ENCODE measurements around the gene RMRP. TPM values are rescaled to one million over a fixed set of nuclear protein-coding genes. Genes with fewer than 3 reads are reported as not detected.

Gene RMRP
- total RNA-seq (1,377 and 3,174 TPM in 2 replicates), polyA plus RNA-seq (not detected in 2 replicates)

- peak within 1 kb of the TSS; percentile 98 for H3K27ac ChIP-seq
- peaks cover 11% of the 10 kb centered on the region for H3K79me2 ChIP-seq
- H3K9me3 ChIP-seq (ENCODE audit: low read depth): no peaks in the 10 kb centered on the region
- H3K9me2 ChIP-seq (replicated peaks; ENCODE audit: insufficient read depth): no peaks in the 10 kb centered on the region
- H3K27me3 ChIP-seq: no peaks in the 10 kb centered on the region
- H3K36me3 ChIP-seq (replicated peaks; ENCODE audit: insufficient read depth, low read depth): no peaks in the 10 kb centered on the region
- peaks cover 6% of the 10 kb centered on the region for H3K4me1 ChIP-seq (ENCODE audit: insufficient read depth)
- WGBS (ENCODE audit: low lambda C conversion rate, missing lambda C conversion rate): 1% methylated on average over 42 of the region's 42 CpGs
- H3K4me2 ChIP-seq: peak within 1 kb of the TSS; percentile 70
- H2AFZ ChIP-seq: peak within 1 kb of the TSS; percentile 38
- TF ChIP-seq EZH2 (IDR thresholded peaks at IDR 0.05; ENCODE audit: borderline replicate concordance) (no peak), EZH2phosphoT487 (IDR thresholded peaks at IDR 0.05; ENCODE audit: low read depth, severe bottlenecking, unreplicated experiment) (no peak)
- TF ChIP-seq, protein P1, sequence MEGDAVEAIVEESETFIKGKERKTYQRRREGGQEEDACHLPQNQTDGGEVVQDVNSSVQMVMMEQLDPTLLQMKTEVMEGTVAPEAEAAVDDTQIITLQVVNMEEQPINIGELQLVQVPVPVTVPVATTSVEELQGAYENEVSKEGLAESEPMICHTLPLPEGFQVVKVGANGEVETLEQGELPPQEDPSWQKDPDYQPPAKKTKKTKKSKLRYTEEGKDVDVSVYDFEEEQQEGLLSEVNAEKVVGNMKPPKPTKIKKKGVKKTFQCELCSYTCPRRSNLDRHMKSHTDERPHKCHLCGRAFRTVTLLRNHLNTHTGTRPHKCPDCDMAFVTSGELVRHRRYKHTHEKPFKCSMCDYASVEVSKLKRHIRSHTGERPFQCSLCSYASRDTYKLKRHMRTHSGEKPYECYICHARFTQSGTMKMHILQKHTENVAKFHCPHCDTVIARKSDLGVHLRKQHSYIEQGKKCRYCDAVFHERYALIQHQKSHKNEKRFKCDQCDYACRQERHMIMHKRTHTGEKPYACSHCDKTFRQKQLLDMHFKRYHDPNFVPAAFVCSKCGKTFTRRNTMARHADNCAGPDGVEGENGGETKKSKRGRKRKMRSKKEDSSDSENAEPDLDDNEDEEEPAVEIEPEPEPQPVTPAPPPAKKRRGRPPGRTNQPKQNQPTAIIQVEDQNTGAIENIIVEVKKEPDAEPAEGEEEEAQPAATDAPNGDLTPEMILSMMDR (IDR thresholded peaks at IDR 0.05; ENCODE audit: poor library complexity): no peak
- peak within 1 kb of the TSS; percentile 50 for H3K4me3 ChIP-seq
- peak; percentile 98 for DNase-seq (ENCODE audit: low spot score)
- no peaks in the 10 kb centered on the region for H4K20me1 ChIP-seq (ENCODE audit: insufficient read depth, poor library complexity, severe bottlenecking)
Observed at GRCh38 chr9:35657546-35658136, at the start of gene RMRP. TSS of gene RMRP (minus strand) at chr9:35658019.

DNA sequence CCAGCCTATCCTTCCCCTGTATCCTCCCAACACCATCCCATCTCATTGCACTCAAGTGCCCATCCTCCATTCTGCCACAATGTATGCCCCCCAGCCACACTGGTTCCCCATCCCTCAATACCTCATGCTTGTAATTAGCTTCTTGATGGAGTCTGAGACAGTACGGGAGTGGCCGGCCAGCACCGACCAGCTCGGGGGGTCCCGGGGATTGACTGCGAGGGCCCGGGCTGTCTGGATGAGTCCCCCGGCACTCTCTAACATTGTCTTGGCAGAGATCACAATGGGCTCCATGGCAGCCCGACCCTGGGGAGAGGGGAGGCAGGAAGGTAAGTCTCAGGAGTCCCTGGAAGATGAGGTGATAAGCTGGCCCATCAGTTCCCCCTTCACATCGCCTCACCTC, 49.1 kb upstream of the RMRP start:
- WGBS (ENCODE audit: low lambda C conversion rate, missing lambda C conversion rate): 94% methylated on average over 10 of the region's 10 CpGs
- H2AFZ ChIP-seq: no peak overlapping the region
- no peaks in the 10 kb centered on the region for H3K9me3 ChIP-seq (ENCODE audit: low read depth)
- no peak overlapping the region for H3K27ac ChIP-seq
- no peaks in the 10 kb centered on the region for H4K20me1 ChIP-seq (ENCODE audit: insufficient read depth, poor library complexity, severe bottlenecking)
- no peak overlapping the region for H3K4me3 ChIP-seq
- no peaks in the 10 kb centered on the region for H3K79me2 ChIP-seq
- no peak overlapping the region for H3K4me2 ChIP-seq
- H3K36me3 ChIP-seq (replicated peaks; ENCODE audit: insufficient read depth, low read depth): peaks cover 4% of the 10 kb centered on the region
- H3K4me1 ChIP-seq (ENCODE audit: insufficient read depth): no peaks in the 10 kb centered on the region
- no peak for DNase-seq (ENCODE audit: low spot score)
- TF ChIP-seq, protein P1 (IDR thresholded peaks at IDR 0.05; ENCODE audit: poor library complexity): no peak
- no peak for TF ChIP-seq EZH2 (IDR thresholded peaks at IDR 0.05; ENCODE audit: borderline replicate concordance)
- TF ChIP-seq EZH2phosphoT487 (IDR thresholded peaks at IDR 0.05; ENCODE audit: low read depth, severe bottlenecking, unreplicated experiment): no peak
- no peaks in the 10 kb centered on the region for H3K27me3 ChIP-seq
- no peaks in the 10 kb centered on the region for H3K9me2 ChIP-seq (replicated peaks; ENCODE audit: insufficient read depth)

- Histone ChIP-seq H3K27me3 (no peaks in the 10 kb centered on the region), H3K36me3 (replicated peaks; ENCODE audit: insufficient read depth, low read depth) (peaks cover 4% of the 10 kb centered on the region), H4K20me1 (ENCODE audit: insufficient read depth, poor library complexity, severe bottlenecking) (no peaks in the 10 kb centered on the region)
Observed at GRCh38 chr9:35705836-35706430, 48.1 kb upstream of the RMRP start.

More at GRCh38 chr9:35705836-35706430, 48.1 kb upstream of the RMRP start:
- Histone ChIP-seq H3K9me2 (replicated peaks; ENCODE audit: insufficient read depth) (no peaks in the 10 kb centered on the region), H3K27ac (no peak overlapping the region), H3K4me3 (no peak overlapping the region), H3K9me3 (ENCODE audit: low read depth) (no peaks in the 10 kb centered on the region), H3K4me1 (ENCODE audit: insufficient read depth) (no peaks in the 10 kb centered on the region), H3K79me2 (no peaks in the 10 kb centered on the region), H3K4me2 (no peak overlapping the region), H2AFZ (no peak overlapping the region)
- TF ChIP-seq EZH2 (IDR thresholded peaks at IDR 0.05; ENCODE audit: borderline replicate concordance) (no peak), EZH2phosphoT487 (IDR thresholded peaks at IDR 0.05; ENCODE audit: low read depth, severe bottlenecking, unreplicated experiment) (no peak)
- TF ChIP-seq, protein P1 (IDR thresholded peaks at IDR 0.05; ENCODE audit: poor library complexity): no peak
- 98% methylated on average over 7 of the region's 7 CpGs for WGBS (ENCODE audit: low lambda C conversion rate, missing lambda C conversion rate)
- no peak for DNase-seq (ENCODE audit: low spot score)
